Measurements from ENCODE around the gene KCNC4.

Gene KCNC4

GRCh38 chr1:110177775-110178174, 32.3 kb upstream of the KCNC4 start:
- Mint-ChIP-seq H3K9me3 (no peaks in the 10 kb centered on the region), H3K27me3 (peaks cover 13% of the 10 kb centered on the region), H3K4me3 (no peak overlapping the region), H3K36me3 (no peaks in the 10 kb centered on the region), H3K4me1 (no peaks in the 10 kb centered on the region), H3K27ac (no peak overlapping the region)
- DNase-seq (ENCODE audit: low spot score in 2 of 2) (no peak), ATAC-seq (ENCODE audit: low read depth) (no peak)

GRCh38 chr1:110183642-110184167, 26.4 kb upstream of the KCNC4 start:
- H3K4me1 Mint-ChIP-seq = no peaks in the 10 kb centered on the region
- peaks cover 8% of the 10 kb centered on the region for H3K27me3 Mint-ChIP-seq
- no peak for DNase-seq (ENCODE audit: low spot score in 2 of 2)
- no peaks in the 10 kb centered on the region for H3K9me3 Mint-ChIP-seq
- H3K27ac Mint-ChIP-seq = no peak overlapping the region
- no peak for ATAC-seq (ENCODE audit: low read depth)
- H3K4me3 Mint-ChIP-seq = no peak overlapping the region
- H3K36me3 Mint-ChIP-seq = no peaks in the 10 kb centered on the region

- no peak for ATAC-seq (ENCODE audit: low read depth)
- Mint-ChIP-seq H3K27ac (no peak overlapping the region), H3K9me3 (no peaks in the 10 kb centered on the region), H3K27me3 (peaks cover 13% of the 10 kb centered on the region), H3K4me3 (no peak overlapping the region), H3K36me3 (no peaks in the 10 kb centered on the region), H3K4me1 (no peaks in the 10 kb centered on the region)
- DNase-seq (ENCODE audit: low spot score in 2 of 2) = no peak
These were observed 25.7 kb upstream of the KCNC4 start for GRCh38 chr1:110184446-110184845.

- no peak overlapping the region for H3K27ac Mint-ChIP-seq
- no peak overlapping the region for H3K4me3 Mint-ChIP-seq
- DNase-seq (ENCODE audit: low spot score in 2 of 2) (no peak), ATAC-seq (ENCODE audit: low read depth) (no peak)
- no peaks in the 10 kb centered on the region for H3K4me1 Mint-ChIP-seq
- no peaks in the 10 kb centered on the region for H3K36me3 Mint-ChIP-seq
- peaks cover 15% of the 10 kb centered on the region for H3K27me3 Mint-ChIP-seq
- H3K9me3 Mint-ChIP-seq = no peaks in the 10 kb centered on the region
These were observed 24.9 kb upstream of the KCNC4 start for GRCh38 chr1:110185181-110185580.

- no peak for ATAC-seq (ENCODE audit: low read depth)
These were observed 23.6 kb upstream of the KCNC4 start for GRCh38 chr1:110186558-110186957.

GRCh38 chr1:110187139-110187890, 22.8 kb upstream of the KCNC4 start:
- Mint-ChIP-seq H3K4me3 (no peak overlapping the region), H3K27ac (no peak overlapping the region), H3K9me3 (no peaks in the 10 kb centered on the region), H3K36me3 (no peaks in the 10 kb centered on the region), H3K27me3 (peaks cover 15% of the 10 kb centered on the region), H3K4me1 (no peaks in the 10 kb centered on the region)
- DNase-seq (ENCODE audit: low spot score in 2 of 2) (no peak), ATAC-seq (ENCODE audit: low read depth) (no peak)

More at GRCh38 chr1:110186558-110186957, 23.6 kb upstream of the KCNC4 start:
- Mint-ChIP-seq H3K36me3 (no peaks in the 10 kb centered on the region), H3K9me3 (no peaks in the 10 kb centered on the region), H3K4me3 (no peak overlapping the region), H3K27ac (no peak overlapping the region), H3K4me1 (no peaks in the 10 kb centered on the region), H3K27me3 (peaks cover 15% of the 10 kb centered on the region)
- no peak for DNase-seq (ENCODE audit: low spot score in 2 of 2)

- H3K36me3 Mint-ChIP-seq = no peaks in the 10 kb centered on the region
- no peak for ATAC-seq (ENCODE audit: low read depth)
These were observed 22.0 kb upstream of the KCNC4 start for GRCh38 chr1:110188035-110188618.

GRCh38 chr1:110189181-110189580, 20.9 kb upstream of the KCNC4 start:
- H3K4me1 Mint-ChIP-seq = no peaks in the 10 kb centered on the region
- H3K27ac Mint-ChIP-seq = no peak overlapping the region
- H3K9me3 Mint-ChIP-seq = no peaks in the 10 kb centered on the region
- peaks cover 17% of the 10 kb centered on the region for H3K27me3 Mint-ChIP-seq
- no peak for DNase-seq (ENCODE audit: low spot score in 2 of 2)
- H3K36me3 Mint-ChIP-seq = no peaks in the 10 kb centered on the region
- H3K4me3 Mint-ChIP-seq = no peak overlapping the region
- ATAC-seq (ENCODE audit: low read depth) = no peak

More at GRCh38 chr1:110188035-110188618, 22.0 kb upstream of the KCNC4 start:
- H3K27me3 Mint-ChIP-seq = peaks cover 17% of the 10 kb centered on the region
- no peaks in the 10 kb centered on the region for H3K4me1 Mint-ChIP-seq
- no peak overlapping the region for H3K4me3 Mint-ChIP-seq
- DNase-seq (ENCODE audit: low spot score in 2 of 2) = no peak
- H3K27ac Mint-ChIP-seq = no peak overlapping the region
- H3K9me3 Mint-ChIP-seq = no peaks in the 10 kb centered on the region

- DNase-seq (ENCODE audit: low spot score in 2 of 2) (no peak), ATAC-seq (ENCODE audit: low read depth) (no peak)
- H3K4me3 Mint-ChIP-seq = no peak overlapping the region
- no peaks in the 10 kb centered on the region for H3K9me3 Mint-ChIP-seq
- no peak overlapping the region for H3K27ac Mint-ChIP-seq
- no peaks in the 10 kb centered on the region for H3K4me1 Mint-ChIP-seq
- H3K36me3 Mint-ChIP-seq = no peaks in the 10 kb centered on the region
- H3K27me3 Mint-ChIP-seq = peaks cover 14% of the 10 kb centered on the region
These were observed 19.7 kb upstream of the KCNC4 start for GRCh38 chr1:110190282-110190929.

- Mint-ChIP-seq H3K9me3 (no peaks in the 10 kb centered on the region), H3K27me3 (peaks cover 11% of the 10 kb centered on the region), H3K4me1 (peaks cover 4% of the 10 kb centered on the region), H3K27ac (no peak overlapping the region), H3K36me3 (no peaks in the 10 kb centered on the region), H3K4me3 (no peak overlapping the region)
- no peak for DNase-seq (ENCODE audit: low spot score in 2 of 2)
- no peak for ATAC-seq (ENCODE audit: low read depth)
These were observed 17.6 kb upstream of the KCNC4 start for GRCh38 chr1:110192541-110192940.

GRCh38 chr1:110195196-110195595, 14.9 kb upstream of the KCNC4 start:
- Mint-ChIP-seq H3K4me3 (no peak overlapping the region), H3K36me3 (no peaks in the 10 kb centered on the region), H3K9me3 (no peaks in the 10 kb centered on the region), H3K27ac (no peak overlapping the region), H3K27me3 (peaks cover 2% of the 10 kb centered on the region), H3K4me1 (peaks cover 4% of the 10 kb centered on the region)
- DNase-seq (ENCODE audit: low spot score in 2 of 2) (no peak), ATAC-seq (ENCODE audit: low read depth) (no peak)

- peaks cover 2% of the 10 kb centered on the region for H3K27me3 Mint-ChIP-seq
- H3K4me3 Mint-ChIP-seq = no peak overlapping the region
- no peak overlapping the region for H3K27ac Mint-ChIP-seq
- DNase-seq (ENCODE audit: low spot score in 2 of 2) (peak; percentile 56 to 64), ATAC-seq (ENCODE audit: low read depth) (peak; percentile 97)
- H3K36me3 Mint-ChIP-seq = no peaks in the 10 kb centered on the region
- H3K4me1 Mint-ChIP-seq = peaks cover 4% of the 10 kb centered on the region
- H3K9me3 Mint-ChIP-seq = no peaks in the 10 kb centered on the region
These were observed 13.0 kb upstream of the KCNC4 start for GRCh38 chr1:110196917-110197765.

- Mint-ChIP-seq H3K27me3 (no peaks in the 10 kb centered on the region), H3K27ac (no peak overlapping the region), H3K4me1 (peaks cover 4% of the 10 kb centered on the region), H3K9me3 (no peaks in the 10 kb centered on the region), H3K36me3 (no peaks in the 10 kb centered on the region), H3K4me3 (no peak overlapping the region)
- no peak for DNase-seq (ENCODE audit: low spot score in 2 of 2)
- no peak for ATAC-seq (ENCODE audit: low read depth)
These were observed 12.0 kb upstream of the KCNC4 start for GRCh38 chr1:110197905-110198629.

Measured in memory B cell (primary cell).